Measurements from ENCODE around the gene ERC1.
"Not testable (repeated sequence)": the region's sequence is repeated elsewhere in the genome, so short reads cannot be mapped to it uniquely, and the experiment has no call there.

ERC1 gene

GRCh38 chr12:1339618-1340319, 348.7 kb downstream of the ERC1 start:
- FAIRE-seq, result peak; percentile 87
- no peak for DNase-seq (ENCODE audit: insufficient read length, low spot score)

DNA sequence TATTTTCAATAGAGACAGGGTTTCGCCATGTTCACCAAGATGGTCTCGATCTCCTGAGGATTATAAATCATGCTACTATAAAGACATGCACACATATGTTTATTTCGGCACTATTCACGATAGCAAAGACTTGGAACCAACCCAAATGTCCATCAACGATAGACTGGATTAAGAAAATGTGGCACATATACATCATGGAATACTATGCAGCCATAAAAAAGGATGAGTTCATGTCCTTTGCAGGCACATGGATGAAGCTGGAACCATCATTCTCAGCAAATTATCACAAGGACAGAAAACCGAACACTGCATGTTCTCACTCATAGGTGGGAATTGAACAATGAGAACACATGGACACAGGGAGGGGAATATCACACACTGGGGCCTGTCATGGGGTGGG, 350.2 kb downstream of the ERC1 start:
- not testable (repeated sequence) for FAIRE-seq

DNA sequence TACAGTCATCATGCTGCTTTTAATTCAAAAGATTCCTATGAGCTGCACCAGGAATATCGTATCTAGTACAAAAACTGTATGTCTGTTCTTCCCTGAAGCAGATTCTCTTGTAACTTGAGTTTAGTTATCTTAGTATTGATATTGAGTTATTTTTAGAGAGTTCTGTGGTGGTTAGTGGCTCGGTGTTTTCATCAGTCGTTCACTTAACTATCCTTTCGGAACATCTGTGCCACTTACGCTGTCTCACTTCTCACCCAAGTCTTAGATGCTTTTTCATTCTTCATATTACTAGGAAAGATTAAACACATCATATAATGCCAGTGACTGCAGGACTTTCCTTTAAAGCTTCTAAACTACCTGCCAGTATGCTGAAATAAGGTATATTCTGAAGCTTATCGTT, 352.4 kb downstream of the ERC1 start:
- DNase-seq (ENCODE audit: insufficient read length, low spot score) (no peak), FAIRE-seq (no peak)

More for the DNA sequence above, 350.2 kb downstream of the ERC1 start:
- not testable (repeated sequence) for DNase-seq (ENCODE audit: insufficient read length, low spot score)

GRCh38 chr12:1344245-1344644, 353.2 kb downstream of the ERC1 start:
- no peak for DNase-seq (ENCODE audit: insufficient read length, low spot score)
- FAIRE-seq, result no peak

DNA sequence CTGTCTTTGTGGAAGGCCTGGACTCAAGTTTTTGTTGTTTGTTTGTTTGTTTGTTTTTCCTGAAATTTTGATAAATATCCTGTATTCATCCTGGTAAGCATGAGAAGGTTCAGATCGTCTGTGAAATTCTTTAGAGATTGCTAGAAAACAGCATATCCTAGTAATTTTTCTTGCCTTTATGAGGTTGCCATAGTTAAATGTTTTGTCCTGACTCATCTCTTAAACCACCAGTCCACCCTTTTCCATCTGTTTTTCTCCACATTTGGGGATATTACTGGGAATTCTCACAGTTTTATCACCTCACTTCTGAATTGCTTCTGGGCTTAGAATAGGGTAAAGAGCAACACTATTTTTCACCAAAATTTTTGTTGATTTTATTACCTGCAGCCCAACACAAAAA, 355.1 kb downstream of the ERC1 start:
- FAIRE-seq (no peak), DNase-seq (ENCODE audit: insufficient read length, low spot score) (no peak)

GRCh38 chr12:1347294-1347693, 356.3 kb downstream of the ERC1 start:
- no peak for FAIRE-seq
- no peak for DNase-seq (ENCODE audit: insufficient read length, low spot score)

DNA sequence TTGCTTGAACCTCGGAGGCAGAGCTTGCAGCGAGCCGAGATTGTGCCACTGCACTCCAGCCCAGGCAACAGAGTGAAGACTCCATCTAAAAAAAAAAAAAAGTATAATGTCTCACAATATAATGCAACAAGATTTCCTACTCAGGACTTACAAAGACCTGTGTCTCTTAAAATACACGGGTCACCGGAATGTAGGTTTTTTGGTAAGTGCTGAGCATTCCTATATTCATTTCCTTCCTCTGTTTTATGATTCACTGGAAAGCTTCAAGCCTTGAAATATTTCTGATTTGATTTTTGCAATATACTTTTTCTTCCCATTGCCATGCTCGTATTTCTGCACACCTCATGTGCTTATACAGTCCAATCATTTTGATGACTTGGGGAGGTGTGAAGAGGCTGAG, 357.6 kb downstream of the ERC1 start:
- FAIRE-seq, result no peak
- no peak for DNase-seq (ENCODE audit: insufficient read length, low spot score)

DNA sequence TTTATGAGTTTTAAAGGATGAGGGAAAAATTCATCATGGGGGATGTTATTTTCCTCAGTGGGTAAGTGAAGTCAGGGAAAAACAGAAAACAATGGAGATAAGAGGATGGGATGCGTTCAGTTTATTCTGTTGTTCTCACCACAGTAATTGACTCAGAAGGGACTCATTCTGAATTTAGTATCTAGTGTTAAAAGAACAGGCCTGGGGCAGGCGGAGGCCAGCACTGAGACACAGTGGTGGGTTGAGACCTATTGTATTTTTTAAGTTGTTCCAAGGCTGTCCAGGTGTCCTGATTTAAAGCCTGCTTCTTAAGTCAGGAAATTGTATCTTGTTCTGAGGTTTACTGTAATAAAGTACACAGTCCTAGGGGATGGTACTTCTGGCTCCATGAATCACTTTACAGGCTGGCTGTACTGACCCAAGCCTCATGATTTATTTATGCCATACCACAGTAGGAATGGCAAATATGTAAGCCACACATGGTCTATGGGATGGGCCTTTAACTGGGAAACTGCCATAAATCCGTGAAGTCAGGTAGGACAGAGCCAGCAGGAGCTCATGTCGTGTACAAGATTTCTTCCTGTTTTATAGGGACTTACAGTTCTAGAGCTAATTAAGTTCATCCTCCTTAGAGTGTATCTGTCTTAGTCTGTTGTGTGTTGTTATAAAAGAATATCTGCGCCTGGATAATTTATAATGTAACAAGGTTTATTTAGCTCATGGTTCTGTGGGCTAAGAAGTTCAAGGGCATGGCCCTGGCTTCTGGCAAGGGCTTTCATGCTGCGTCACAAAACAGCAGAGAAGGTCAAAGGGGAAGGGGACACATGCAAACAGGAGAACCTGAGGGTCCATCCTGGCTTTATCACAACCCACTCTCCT, 359.3 kb downstream of the ERC1 start:
- peak; percentile 88 for FAIRE-seq
- peak; percentile 90 for DNase-seq (ENCODE audit: insufficient read length, low spot score)

GRCh38 chr12:1350934-1351240, 359.9 kb downstream of the ERC1 start:
- FAIRE-seq (peak; percentile 88), DNase-seq (ENCODE audit: insufficient read length, low spot score) (no peak)

GRCh38 chr12:1351926-1352325, 360.9 kb downstream of the ERC1 start:
- no peak for DNase-seq (ENCODE audit: insufficient read length, low spot score)

GRCh38 chr12:1353451-1353850, 362.4 kb downstream of the ERC1 start:
- DNase-seq (ENCODE audit: insufficient read length, low spot score), result no peak
- FAIRE-seq, result no peak

More at GRCh38 chr12:1351926-1352325, 360.9 kb downstream of the ERC1 start:
- no peak for FAIRE-seq

GRCh38 chr12:1355396-1355795, 364.4 kb downstream of the ERC1 start:
- FAIRE-seq (no peak), DNase-seq (ENCODE audit: insufficient read length, low spot score) (no peak)

GRCh38 chr12:1355871-1356270, 364.8 kb downstream of the ERC1 start:
- not testable (repeated sequence) for FAIRE-seq; DNase-seq (ENCODE audit: insufficient read length, low spot score)

- no peak for FAIRE-seq
- DNase-seq (ENCODE audit: insufficient read length, low spot score), result no peak
Observed at GRCh38 chr12:1356285-1356684, 365.3 kb downstream of the ERC1 start.

GRCh38 chr12:1357171-1357570, 366.1 kb downstream of the ERC1 start:
- DNase-seq (ENCODE audit: insufficient read length, low spot score) (peak; percentile 73), FAIRE-seq (peak; percentile 84)

GRCh38 chr12:1357711-1358110, 366.7 kb downstream of the ERC1 start:
- FAIRE-seq, result no peak
- no peak for DNase-seq (ENCODE audit: insufficient read length, low spot score)

DNA sequence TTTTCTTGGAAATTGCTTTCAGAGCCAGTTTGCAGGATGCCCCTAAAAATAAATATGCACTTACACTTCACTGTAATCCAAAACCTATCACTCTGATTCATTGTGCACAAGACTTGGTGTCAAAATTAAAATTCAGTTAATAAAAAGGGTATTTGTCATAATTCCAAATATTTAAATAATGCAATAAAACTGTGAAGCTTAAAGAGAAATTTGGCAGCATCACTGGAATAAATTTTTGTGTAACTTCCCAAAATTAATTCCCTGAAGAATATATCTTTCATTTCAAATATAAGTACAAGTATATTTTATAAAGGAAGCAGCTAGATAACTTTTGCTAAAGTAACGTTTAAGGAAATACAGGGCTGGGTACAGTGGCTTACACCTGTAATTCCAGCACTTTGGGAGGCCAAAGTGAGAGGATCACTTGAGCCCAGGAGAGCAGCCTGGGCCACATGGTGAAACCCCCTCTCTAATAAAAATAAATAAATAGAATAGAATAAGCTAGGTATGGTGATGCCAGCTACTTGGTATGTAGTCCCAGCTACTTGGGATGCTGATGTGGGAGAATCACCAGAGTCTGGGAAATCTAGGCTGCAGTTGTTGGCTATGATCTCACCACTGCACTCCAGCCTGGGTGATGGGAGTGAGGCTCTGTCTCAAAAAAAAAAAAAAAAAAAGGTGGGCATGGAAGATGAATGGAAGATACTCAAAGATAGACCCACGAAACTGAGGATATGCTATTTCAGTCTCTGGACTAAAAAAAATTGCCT, 369.6 kb downstream of the ERC1 start:
- FAIRE-seq, result no peak

GRCh38 chr12:1362143-1362662, 371.2 kb downstream of the ERC1 start:
- peak; percentile 16 for FAIRE-seq
- no peak for DNase-seq (ENCODE audit: insufficient read length, low spot score)

More for the DNA sequence above, 369.6 kb downstream of the ERC1 start:
- no peak for DNase-seq (ENCODE audit: insufficient read length, low spot score)

DNA sequence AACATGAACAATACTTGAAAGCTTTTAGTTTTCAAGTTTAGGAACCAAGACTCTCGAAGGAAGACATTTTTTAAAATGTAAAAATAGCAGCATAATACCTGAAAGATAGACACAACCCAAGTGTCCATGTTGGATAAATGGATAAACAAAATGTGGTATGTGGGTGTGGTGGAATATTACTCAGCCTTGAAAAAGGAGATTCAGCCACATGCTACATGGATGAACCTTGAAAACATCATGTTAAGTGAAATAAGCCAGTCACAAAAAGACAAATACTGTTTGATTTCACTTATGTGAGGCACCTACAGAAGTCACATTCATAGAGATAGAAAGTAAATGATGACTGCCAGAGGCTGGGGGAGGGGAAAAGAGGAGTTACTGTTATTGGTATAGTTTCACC, 374.7 kb downstream of the ERC1 start:
- no peak for DNase-seq (ENCODE audit: insufficient read length, low spot score)
- no peak for FAIRE-seq

GRCh38 chr12:1367331-1368291, 376.6 kb downstream of the ERC1 start:
- DNase-seq (ENCODE audit: insufficient read length, low spot score) (no peak), FAIRE-seq (no peak)
